HG02798 (cell line): ENCODE results near the gene SMOC1.

Experiments used
- ATAC-seq: cut with Tn5 transposase; IDR thresholded peaks from one replicate; pipeline ENCODE4 v1.9.1; 2021; ENCODE audit warnings: mild to moderate bottlenecking; ENCODE audit not compliant: unreplicated experiment, poor library complexity

Gene SMOC1

DNA sequence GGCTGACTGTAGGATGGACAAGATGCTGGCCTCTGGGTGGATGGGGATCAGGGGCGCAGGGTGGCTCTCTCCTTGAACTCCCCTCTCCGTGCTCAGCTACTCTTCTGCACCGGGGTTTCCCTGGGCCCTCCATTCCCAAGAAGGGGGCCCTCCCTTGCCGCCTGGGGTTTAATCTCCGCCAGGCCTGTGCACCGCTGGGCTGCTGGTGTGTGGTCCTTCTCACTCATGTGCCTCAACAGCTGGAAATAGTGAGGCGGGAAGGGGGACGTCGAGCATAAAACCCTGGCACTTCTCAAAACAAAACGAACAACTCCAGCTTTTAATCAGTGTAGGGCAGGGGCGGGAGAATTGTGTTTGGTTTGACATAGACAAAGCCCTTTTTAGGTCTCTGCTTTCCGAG, 19.0 kb upstream of the SMOC1 start:
- no peak for ATAC-seq

- no peak for ATAC-seq
Observed at GRCh38 chr14:69861025-69861569, 18.1 kb upstream of the SMOC1 start.

GRCh38 chr14:69863083-69863482, 16.1 kb upstream of the SMOC1 start:
- ATAC-seq, result no peak

DNA sequence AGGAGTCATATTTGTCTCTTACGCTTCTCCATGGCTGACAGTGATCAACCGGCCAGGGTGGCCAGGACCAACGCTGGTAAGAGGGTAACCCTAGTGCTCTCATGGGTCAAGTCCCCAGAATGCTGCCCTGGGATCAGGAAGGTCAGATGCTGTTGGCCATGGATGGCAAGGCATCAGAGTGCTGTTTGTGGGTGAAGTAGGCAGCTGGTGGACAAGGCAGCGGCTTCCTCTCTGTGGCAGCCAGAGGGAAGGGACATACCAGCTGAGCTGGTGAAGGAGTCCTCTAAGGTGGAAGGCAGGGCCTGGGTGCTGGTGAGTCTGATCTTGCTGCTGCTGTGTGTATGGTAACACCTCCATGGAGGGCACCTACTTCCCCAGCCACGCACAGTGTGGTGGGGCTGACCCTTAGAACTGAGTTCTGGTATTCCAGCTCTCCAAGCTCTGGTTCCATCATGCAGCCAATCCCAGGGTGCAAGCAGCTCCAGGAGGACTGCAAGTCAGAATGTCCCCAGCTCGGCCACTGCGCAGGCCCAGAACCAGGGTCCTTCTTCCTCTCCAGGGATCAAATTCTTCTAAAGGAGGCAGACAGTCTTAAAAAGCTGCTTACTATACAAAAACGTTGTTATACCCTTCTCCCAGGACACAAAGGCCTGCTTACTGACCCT, 13.4 kb upstream of the SMOC1 start:
- no peak for ATAC-seq

DNA sequence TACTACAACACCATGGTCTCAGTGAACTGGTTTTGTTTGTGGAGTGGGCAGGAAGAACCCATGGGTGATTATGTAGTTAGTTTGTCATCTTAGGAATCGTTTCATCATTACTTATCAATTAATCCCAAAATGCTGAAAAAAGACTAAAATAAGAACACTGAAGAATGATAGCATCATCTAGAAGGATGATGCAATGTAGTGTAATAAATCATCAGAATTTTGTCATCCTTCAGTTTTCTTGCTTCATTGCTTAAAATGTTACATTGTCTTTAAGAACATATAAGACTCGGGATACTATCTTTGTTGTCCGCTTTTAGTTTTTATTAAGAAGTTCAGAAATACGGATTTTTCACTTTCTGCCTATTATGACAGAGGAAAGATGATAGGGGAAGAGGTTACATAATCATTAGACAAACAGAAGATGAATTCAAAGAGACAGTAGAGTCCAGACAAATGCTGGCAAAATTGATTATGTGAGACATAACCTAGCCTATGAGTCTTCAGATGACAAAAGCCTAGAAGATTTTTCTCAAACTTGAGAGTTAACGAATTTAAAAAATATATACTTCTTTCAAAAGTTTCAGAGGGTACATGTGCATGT, 10.8 kb upstream of the SMOC1 start:
- ATAC-seq, result no peak

DNA sequence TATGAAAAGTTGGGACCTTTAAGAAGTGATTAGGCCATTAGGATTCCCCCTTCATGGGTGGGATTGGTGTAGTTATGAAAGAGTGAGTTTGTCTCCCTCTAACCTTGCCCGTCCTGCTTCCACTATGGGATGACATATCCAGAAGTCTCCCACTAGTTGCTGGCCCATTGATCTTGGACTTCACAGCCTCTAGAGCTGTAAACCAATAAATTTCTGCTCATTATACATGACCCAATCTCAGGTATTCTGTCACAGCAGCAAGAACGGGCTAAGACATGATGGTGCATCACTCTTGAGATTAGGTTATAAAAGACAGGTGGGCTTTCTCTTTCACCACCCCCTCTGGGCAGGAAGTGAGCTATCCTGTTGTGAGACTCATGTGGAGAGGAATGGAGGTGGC, 8.6 kb upstream of the SMOC1 start:
- no peak for ATAC-seq

DNA sequence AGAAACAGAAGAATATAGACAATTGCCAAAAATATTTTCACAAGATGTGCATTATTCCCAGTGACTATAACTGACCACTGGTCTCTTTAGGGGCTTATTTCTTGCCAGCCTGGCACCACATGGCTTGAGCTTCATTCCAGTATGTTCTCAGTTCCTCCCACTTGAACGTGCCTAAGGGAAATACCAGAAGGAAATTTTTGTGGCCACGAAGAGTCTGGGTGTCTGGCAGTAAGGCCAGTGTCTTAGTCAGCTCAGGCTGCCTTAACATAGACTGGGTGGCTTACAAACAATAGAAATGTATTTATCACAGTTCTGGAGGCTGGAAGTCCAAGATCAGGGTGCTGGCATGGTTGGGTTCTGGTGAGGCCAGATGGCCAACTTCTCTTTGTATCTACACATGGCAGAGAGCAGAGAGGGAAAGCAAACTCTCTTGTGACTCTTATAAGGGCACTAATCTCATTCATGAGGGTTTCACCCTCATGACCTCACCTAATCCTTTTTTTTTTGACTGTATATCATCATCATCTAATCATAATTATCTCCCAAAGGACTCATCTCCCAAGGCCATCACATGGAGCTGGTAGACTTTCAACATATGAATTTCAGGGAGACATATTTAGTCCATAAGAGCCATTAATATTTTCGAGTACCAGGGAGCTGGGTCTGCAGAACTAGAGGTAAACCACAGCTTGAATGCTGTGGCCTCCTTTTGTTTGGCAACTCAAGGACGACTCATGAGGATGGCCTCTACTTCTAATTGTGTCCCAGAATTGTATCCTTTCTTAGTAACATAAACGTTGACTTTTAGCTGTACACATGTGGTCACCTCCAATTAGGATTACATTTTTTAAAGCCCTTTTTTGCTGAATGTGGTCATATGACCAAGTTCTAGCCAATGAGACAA, 5.1 kb upstream of the SMOC1 start:
- no peak for ATAC-seq

DNA sequence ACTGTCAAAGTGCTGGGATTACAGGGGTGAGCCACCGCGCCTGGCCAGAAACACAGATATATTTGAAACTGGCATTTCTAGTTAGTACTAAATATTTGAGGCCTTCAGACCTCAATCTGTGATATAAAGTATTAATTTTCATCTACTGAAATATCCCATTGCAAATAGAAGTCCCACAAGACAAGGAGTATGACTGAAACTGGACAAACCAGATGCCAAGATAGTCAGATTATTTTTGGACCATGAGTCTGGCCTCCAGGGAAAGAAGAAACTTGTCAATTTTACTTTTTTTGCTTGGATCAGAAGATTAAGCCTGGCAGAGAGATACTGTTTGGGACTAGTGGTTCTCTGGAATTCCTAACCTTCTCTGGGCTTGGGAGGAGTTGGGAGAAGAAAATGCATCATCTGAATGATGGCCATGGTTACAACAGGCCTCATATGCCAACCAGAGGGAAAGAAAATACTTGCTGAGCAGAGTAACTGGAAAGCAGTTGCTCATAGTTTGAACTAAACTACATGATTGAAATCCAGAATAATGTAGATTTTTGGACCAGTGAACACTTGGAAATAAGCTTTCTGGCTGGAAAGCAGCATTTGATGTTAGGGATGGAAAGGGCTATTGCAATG, 2.9 kb upstream of the SMOC1 start:
- ATAC-seq, result no peak

DNA sequence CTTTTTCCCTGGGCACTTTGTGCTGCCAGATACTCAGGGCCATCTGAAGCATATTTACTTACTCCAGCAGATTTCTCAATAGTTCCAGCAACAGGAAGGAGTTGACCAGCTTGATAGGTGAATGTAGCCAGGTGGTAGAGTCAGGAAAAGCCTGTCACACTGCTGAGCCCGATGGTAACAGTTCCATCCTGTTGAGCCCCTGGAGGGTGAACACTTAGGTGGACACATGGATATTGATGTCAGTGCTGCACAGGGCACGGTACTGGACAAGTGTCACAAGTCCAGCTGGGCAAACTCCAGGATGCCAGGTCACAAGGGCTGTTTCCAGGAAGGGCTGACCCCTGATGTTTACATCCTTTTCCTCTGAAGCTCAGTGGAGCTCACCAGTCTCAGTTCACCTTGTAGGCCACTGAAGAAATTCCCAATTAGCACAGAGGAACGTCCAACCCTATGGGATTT, 2.3 kb upstream of the SMOC1 start:
- no peak for ATAC-seq

GRCh38 chr14:69877492-69877891, 1.7 kb upstream of the SMOC1 start:
- no peak for ATAC-seq

DNA sequence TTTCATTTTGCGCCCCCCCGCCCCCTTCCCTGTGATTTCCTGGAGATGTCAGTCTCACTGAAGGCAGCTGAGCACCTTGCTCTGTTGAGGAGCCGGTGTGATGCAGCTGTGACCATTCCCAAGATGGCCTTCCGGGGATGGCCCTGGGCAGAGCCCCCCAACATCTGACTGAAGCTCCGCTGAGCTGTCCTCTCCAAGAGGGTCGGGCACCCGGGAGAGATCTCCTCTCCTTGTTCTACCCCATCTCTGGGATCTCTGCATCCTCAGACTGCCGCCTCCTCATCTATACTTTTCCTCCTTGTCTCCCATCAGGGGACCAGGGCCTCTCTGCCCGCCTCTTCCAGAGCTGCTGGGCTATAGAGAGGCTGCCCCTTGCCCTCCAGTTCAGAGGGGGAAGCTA, 965 bp upstream of the SMOC1 start:
- ATAC-seq, result no peak

- no peak for ATAC-seq
Observed at GRCh38 chr14:69880044-69880487, 850 bp downstream of the SMOC1 start.

- no peak for ATAC-seq
Observed at GRCh38 chr14:69880893-69881292, 1.7 kb downstream of the SMOC1 start.

GRCh38 chr14:69882116-69882864, 3.1 kb downstream of the SMOC1 start:
- ATAC-seq, result no peak

- no peak for ATAC-seq
Observed at GRCh38 chr14:69882915-69883314, 3.7 kb downstream of the SMOC1 start.

DNA sequence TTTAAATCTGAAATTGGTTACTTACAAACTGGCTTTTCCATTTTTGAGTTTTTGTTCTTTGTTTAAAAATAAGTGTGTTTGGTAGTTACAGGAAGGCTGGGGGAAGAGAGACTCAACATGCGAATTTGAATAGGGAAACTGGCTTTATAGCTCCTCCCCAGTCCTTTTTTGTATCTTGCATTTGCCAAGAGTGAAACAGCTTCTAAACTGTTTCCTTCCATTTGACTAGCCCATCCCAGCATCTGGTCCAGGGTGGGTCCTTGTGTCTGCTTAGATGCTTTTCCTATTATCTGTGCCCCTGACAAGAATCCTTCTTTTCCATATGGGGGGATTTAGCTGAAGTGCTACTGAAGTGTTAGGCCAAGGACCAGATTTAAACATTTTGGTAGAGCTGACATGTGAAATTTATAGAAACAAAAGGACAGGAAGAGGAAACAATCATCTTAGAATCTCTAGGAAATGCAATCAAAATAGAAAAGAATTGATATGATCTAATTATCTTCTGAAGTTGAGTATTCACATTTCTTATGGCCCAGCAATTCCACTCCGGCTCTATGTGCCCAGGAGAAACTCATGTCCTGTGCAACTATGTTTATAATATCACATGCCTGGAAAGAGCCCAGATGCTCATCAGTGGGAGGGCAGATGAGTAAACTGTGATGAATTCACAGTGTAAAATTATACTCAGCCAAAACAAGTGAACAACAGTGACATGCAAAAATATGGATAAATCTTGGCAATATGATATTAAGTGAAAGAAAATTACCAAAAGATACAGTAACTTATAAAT, 7.4 kb downstream of the SMOC1 start:
- no peak for ATAC-seq

DNA sequence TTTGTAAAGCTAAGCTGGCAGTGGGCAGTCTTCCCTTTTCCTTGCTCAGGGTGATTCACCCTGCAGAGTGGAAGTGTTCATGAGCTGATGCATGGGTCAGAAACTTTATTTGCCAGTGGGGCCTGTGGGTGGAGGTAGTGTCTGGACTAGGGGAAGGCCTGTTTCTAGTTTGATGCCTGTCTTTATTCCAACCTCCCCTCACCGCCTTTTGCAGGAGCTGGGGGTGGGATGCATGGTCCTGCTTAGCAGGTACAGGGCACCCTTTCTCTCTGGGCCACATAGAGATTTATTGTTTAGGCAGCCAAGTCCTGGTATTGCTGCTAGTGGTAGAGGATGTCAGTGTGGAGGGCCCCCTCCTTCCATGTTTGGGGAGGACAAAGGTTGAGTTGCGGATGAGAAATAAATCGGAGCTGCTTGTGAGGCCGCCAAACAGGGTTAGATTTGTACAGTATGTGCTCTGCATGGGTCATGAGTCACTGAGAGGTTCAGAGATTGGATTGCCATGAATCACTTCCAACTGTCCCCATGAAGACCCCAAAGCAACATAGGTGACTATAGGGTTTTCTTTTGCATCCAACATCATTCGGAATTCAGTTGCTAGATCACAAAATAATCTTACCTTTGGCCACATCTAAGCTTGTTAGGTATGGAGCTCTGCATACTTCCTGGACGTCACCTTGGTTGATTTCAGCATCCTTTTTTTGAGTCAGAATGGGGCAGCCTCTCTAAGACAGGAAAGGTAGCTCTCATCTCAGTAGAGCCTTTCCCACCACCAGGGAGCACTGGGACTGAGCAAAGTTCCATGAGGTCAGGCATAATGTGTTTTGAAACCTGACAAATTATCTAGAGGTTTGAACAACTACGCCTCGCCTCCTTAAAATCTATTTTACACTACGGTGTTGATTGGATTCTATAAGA, 8.8 kb downstream of the SMOC1 start:
- no peak for ATAC-seq

DNA sequence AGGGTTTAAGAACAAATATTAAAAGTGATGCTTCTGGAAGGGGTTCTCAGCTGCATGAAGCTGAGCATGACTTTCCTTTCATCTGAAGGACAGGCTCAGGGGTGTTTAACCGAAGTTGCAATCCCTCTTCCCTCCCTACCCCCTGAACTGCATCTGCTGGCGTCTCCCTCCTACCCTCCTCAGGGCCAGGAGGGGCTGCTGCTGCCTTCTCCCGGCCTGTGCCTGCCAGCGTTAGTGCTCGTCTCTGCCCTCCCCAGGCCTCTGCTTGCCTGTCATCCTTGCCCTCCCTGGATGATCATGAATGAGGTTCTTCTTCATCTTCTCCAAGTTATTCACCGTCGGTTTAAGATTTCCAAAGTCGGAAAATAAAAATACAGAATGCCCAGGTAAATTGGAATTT, 12.2 kb downstream of the SMOC1 start:
- no peak for ATAC-seq
